Endothelial cell of umbilical vein (primary cell): ENCODE data around the gene CCDC14. TPM values are rescaled to one million over a fixed set of nuclear protein-coding genes. Genes with fewer than 3 reads are reported as not detected.

Source experiments
- BruUV-seq: library from RNA; stranded (reverse); fragments of 400-500 nt; replicated peaks from 2 replicates; lab custom pipeline; 2021; lab: Mats Ljungman, UMichigan
- CTCF ChIA-PET: fragments of 300-600, 350-600 bp; sonication (Branson Sonifier 250); formaldehyde crosslinking; loops from one replicate; lab custom pipeline; 2021; ENCODE audit warnings: antibody characterized with exemption, inconsistent platforms; lab: Charles Lee
- POLR2A ChIA-PET: fragments of 300-600, 350-600 bp; sonication (Branson Sonifier 250); formaldehyde crosslinking; loops from one replicate; lab custom pipeline; 2021; ENCODE audit warnings: antibody characterized with exemption, inconsistent platforms; lab: Charles Lee
- DNase-seq: peaks from one replicate; pipeline ENCODE4 v3.0.0-alpha.2; 2011; ENCODE audit warnings: low read depth, low spot score
- FAIRE-seq: peaks from 2 replicates; lab custom pipeline; 2011; peaks lifted over from hg19 to GRCh38; lab: Jason Lieb, UNC
- H2AFZ ChIP-seq: 2 replicates; pipeline ENCODE4 v1.6.0; 2012; ENCODE audit warnings: low read depth, low read length, control low read depth, inconsistent platforms
- H3K27ac ChIP-seq: 2 replicates; pipeline ENCODE4 v1.5.1; 2011; ENCODE audit warnings: low read depth, mild to moderate bottlenecking, control low read depth, low read length, moderate library complexity; ENCODE audit not compliant: insufficient read depth
- H3K27me3 ChIP-seq, 2 experiments: 2 replicates each; pipeline versions ENCODE4 v1.6.0 to v1.6.1; 2011; ENCODE audit warnings: low read length in 2 of 2, mixed read lengths in 1 of 2; ENCODE audit not compliant: control insufficient read depth in 2 of 2, insufficient read depth in 2 of 2
- H3K36me3 ChIP-seq, 2 experiments: 2 replicates in 1 of 2; 3 replicates in 1 of 2; pipeline ENCODE4 v1.5.1; 2011; ENCODE audit warnings: low read length in 2 of 2, mild to moderate bottlenecking in 1 of 2, moderate library complexity in 1 of 2; ENCODE audit not compliant: control insufficient read depth in 2 of 2, insufficient read depth in 2 of 2; ENCODE audit errors: extremely low read depth in 1 of 2
- H3K4me1 ChIP-seq: 3 replicates; pipeline ENCODE4 v1.5.1; 2011; ENCODE audit warnings: mild to moderate bottlenecking, low read length; ENCODE audit not compliant: control insufficient read depth, insufficient read depth; ENCODE audit errors: extremely low read depth
- H3K4me2 ChIP-seq: 2 replicates; pipeline ENCODE4 v1.6.1; 2011; ENCODE audit warnings: low read length, control low read depth, mixed read lengths; ENCODE audit not compliant: insufficient read depth
- H3K4me3 ChIP-seq, 3 experiments: fragments of 200-600 bp in 1 of 3; sonication (generic), shearing (Covaris generic) in 1 of 3; replicated peaks in 1 of 3; 2 replicates each; pipeline ENCODE4 v1.5.1; 2011 to 2016; ENCODE audit warnings: control low read depth in 3 of 3, low read length in 3 of 3, mild to moderate bottlenecking in 2 of 3, inconsistent platforms in 1 of 3, low read depth in 1 of 3, moderate library complexity in 1 of 3; ENCODE audit not compliant: insufficient read depth in 1 of 3
- H3K79me2 ChIP-seq: 2 replicates; pipeline ENCODE4 v1.6.0; 2012; ENCODE audit warnings: low read length, inconsistent platforms; ENCODE audit not compliant: control insufficient read depth, insufficient read depth
- H3K9ac ChIP-seq: replicated peaks from 2 replicates; pipeline ENCODE3; 2011; ENCODE audit warnings: low read length, control low read depth; ENCODE audit not compliant: insufficient read depth; ENCODE audit errors: extremely low read depth
- H3K9me1 ChIP-seq: replicated peaks from 3 replicates; pipeline ENCODE4 v1.6.0; 2011; ENCODE audit warnings: mild to moderate bottlenecking, low read length; ENCODE audit not compliant: control insufficient read depth, insufficient read depth; ENCODE audit errors: extremely low read depth
- H3K9me3 ChIP-seq: replicated peaks from 2 replicates; pipeline ENCODE4 v1.5.1; 2012; ENCODE audit warnings: low read length, inconsistent platforms; ENCODE audit not compliant: control insufficient read depth, insufficient read depth
- H4K20me1 ChIP-seq: replicated peaks from 2 replicates; pipeline ENCODE3; 2011; ENCODE audit warnings: mild to moderate bottlenecking, low read length; ENCODE audit not compliant: control insufficient read depth, insufficient read depth; ENCODE audit errors: extremely low read depth
- EZH2 ChIP-seq: IDR thresholded peaks from 2 replicates; pipeline ENCODE4 v1.6.1; 2012; ENCODE audit warnings: borderline replicate concordance, low read depth, mild to moderate bottlenecking, moderate library complexity, low read length, inconsistent platforms; ENCODE audit not compliant: severe bottlenecking
- FOS ChIP-seq: IDR thresholded peaks from 2 replicates; pipeline ENCODE4 v1.6.1; 2011; ENCODE audit warnings: mild to moderate bottlenecking, low read length, moderate library complexity, borderline replicate concordance; ENCODE audit not compliant: insufficient read depth
- GATA2 ChIP-seq: IDR thresholded peaks from 2 replicates; pipeline ENCODE4 v1.7.0; 2011; ENCODE audit warnings: low read depth, mild to moderate bottlenecking, moderate library complexity, mixed read lengths, low read length; ENCODE audit not compliant: insufficient read length, insufficient read depth
- JUN ChIP-seq: IDR thresholded peaks from 2 replicates; pipeline ENCODE4 v1.6.1; 2011; ENCODE audit warnings: borderline replicate concordance, low read depth; ENCODE audit not compliant: insufficient read length, insufficient read depth
- MYC ChIP-seq: IDR thresholded peaks from one replicate; pipeline ENCODE4 v1.6.1; 2011; ENCODE audit warnings: mild to moderate bottlenecking, low read depth, low read length
- POLR2A ChIP-seq: IDR thresholded peaks from 2 replicates; pipeline ENCODE4 v1.6.1; 2012; ENCODE audit warnings: low read depth, mild to moderate bottlenecking, control low read depth, low read length
- POLR2AphosphoS5 ChIP-seq: IDR thresholded peaks from 2 replicates; pipeline ENCODE4 v1.6.1; 2012; ENCODE audit warnings: low read depth, mild to moderate bottlenecking, control low read depth, low read length, moderate library complexity; ENCODE audit not compliant: insufficient read depth
- dilution Hi-C: fragments of 300-500 bp; cut with MboI; formaldehyde crosslinking; loops from one replicate; pipeline ENCODE4 v1.15.0; 2019; ENCODE audit warnings: low sequenced_read_pairs; ENCODE audit not compliant: extremely low pct_ligation_motif_present
- intact Hi-C: fragments of 100-400 bp; cut with micrococcal nuclease; formaldehyde crosslinking; loops from one replicate; pipeline ENCODE4 v1.10.0; 2022
- polyA plus RNA-seq, 4 experiments: library from polyadenylated mRNA; depleted of rRNA in 3 of 4; stranded (reverse) in 3 of 4; unstranded in 1 of 4; fragments of >200 nt; gene quantifications; 2 replicates each; pipeline versions ENCODE4 v1.2.1 to v1.2.3, GENCODE V29; 2011 to 2012; ENCODE audit warnings: missing spikeins in 1 of 4
- total RNA-seq: library from RNA; stranded (reverse); gene quantifications from 2 replicates; pipeline ENCODE4 v1.2.3, GENCODE V29; 2021
- TF ChIP-seq, protein P1 (sequence below), 2 donors: IDR thresholded peaks; 1 replicate in 1 of 2; 2 replicates in 1 of 2; pipeline ENCODE4 v1.5.1; 2011; ENCODE audit warnings: low read length in 2 of 2, mild to moderate bottlenecking in 2 of 2, moderate library complexity in 2 of 2, control low read depth in 1 of 2, inconsistent platforms in 1 of 2, low read depth in 1 of 2; ENCODE audit not compliant: insufficient read depth in 1 of 2; ENCODE audit errors: extremely low read depth in 1 of 2
- TF ChIP-seq, protein P2 (sequence below): IDR thresholded peaks from 2 replicates; pipeline ENCODE4 v1.6.1; 2011; ENCODE audit not compliant: insufficient read depth, insufficient read length

Gene CCDC14
- total and polyA plus RNA-seq, 2 donors (not counting 3 experiments of a cell fraction or from before 2014, with no cell fraction given): 47.5 to 55.3 TPM

DNA sequence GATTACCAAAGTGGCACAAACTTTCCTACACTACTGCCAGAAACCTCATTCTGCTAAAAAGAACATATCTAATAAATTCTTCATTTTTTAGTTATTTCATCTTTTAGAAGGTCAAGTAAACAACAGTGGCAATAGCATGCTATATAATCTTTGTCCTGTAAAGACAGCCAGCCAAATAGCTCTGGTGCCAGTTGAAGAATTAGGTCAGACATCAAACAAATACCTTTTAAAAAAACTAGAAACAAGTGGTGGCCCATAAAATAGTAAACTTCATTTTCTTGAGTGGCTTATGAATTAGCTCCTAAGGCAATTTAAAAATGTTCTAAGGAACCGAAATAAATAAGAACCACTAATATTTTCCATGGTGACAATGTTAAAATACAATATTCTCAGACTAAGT, 19.5 kb downstream of the CCDC14 start:
- no peak for FAIRE-seq
- no peaks in the 10 kb centered on the region for H3K27me3 ChIP-seq
- no peak overlapping the region for H3K4me3 ChIP-seq
- H3K79me2 ChIP-seq: no peaks in the 10 kb centered on the region
- dilution Hi-C loops (no loop called here), intact Hi-C loops (no loop called here)
- H3K9me1 ChIP-seq: no peaks in the 10 kb centered on the region
- TF ChIP-seq GATA2: no peak
- TF ChIP-seq JUN: no peak
- no peak for TF ChIP-seq POLR2A
- TF ChIP-seq EZH2: no peak
- no peak for TF ChIP-seq MYC
- TF ChIP-seq, protein P1, sequence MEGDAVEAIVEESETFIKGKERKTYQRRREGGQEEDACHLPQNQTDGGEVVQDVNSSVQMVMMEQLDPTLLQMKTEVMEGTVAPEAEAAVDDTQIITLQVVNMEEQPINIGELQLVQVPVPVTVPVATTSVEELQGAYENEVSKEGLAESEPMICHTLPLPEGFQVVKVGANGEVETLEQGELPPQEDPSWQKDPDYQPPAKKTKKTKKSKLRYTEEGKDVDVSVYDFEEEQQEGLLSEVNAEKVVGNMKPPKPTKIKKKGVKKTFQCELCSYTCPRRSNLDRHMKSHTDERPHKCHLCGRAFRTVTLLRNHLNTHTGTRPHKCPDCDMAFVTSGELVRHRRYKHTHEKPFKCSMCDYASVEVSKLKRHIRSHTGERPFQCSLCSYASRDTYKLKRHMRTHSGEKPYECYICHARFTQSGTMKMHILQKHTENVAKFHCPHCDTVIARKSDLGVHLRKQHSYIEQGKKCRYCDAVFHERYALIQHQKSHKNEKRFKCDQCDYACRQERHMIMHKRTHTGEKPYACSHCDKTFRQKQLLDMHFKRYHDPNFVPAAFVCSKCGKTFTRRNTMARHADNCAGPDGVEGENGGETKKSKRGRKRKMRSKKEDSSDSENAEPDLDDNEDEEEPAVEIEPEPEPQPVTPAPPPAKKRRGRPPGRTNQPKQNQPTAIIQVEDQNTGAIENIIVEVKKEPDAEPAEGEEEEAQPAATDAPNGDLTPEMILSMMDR (IDR thresholded peaks at IDR 0.05; ENCODE audit: extremely low read depth in 1 of 2, insufficient read depth in 1 of 2, low read depth in 1 of 2, low read length in 2 of 2): no peak
- TF ChIP-seq, protein P2, sequence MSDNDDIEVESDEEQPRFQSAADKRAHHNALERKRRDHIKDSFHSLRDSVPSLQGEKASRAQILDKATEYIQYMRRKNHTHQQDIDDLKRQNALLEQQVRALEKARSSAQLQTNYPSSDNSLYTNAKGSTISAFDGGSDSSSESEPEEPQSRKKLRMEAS: no peak
- TF ChIP-seq POLR2AphosphoS5: no peak
- no peak for TF ChIP-seq FOS
- no peak overlapping the region for H2AFZ ChIP-seq
- H3K9me3 ChIP-seq: no peaks in the 10 kb centered on the region
- no peak overlapping the region for H3K27ac ChIP-seq
- ChIA-PET POLR2A (no interaction called here), CTCF (interaction anchor here (0.7 to 2.5 kb wide), 11 partner anchors 11 to 295 kb away, joined by 3 to 12 read pairs (median 4); partner anchors contain the start of gene CCDC14)
- H3K4me2 ChIP-seq: no peak overlapping the region
- no peaks in the 10 kb centered on the region for H4K20me1 ChIP-seq
- DNase-seq: no peak
- no peaks in the 10 kb centered on the region for H3K4me1 ChIP-seq
- no peak overlapping the region for H3K9ac ChIP-seq
- BruUV-seq: no TSS peak
- peaks cover 4 to 7% of the 10 kb centered on the region in 2 experiments for H3K36me3 ChIP-seq
